ENCODE measurements around the gene OR10H2.

- no peak for TF ChIP-seq CTCF (IDR thresholded peaks at IDR 0.05)
- no peak for TF ChIP-seq POLR2AphosphoS5 (IDR thresholded peaks at IDR 0.05)
Measured at GRCh38 chr19:15679089-15679488, 48.7 kb upstream of the OR10H2 start.

All from esophagus muscularis mucosa (tissue), 3 donors.